ENCODE measurements around the gene MLLT3. TPM values are rescaled to one million over a fixed set of nuclear protein-coding genes. Genes with fewer than 3 reads are reported as not detected.

Gene MLLT3
- total RNA-seq, 1 experiment from 2014 or later, result 7.0 TPM

- DNase-seq (ENCODE audit: low spot score), result no peak
- no peak for ATAC-seq
- Mint-ChIP-seq H3K27ac (no peak overlapping the region), H3K4me1 (peaks cover 12% of the 10 kb centered on the region), H3K27me3 (ENCODE audit: low read depth) (no peaks in the 10 kb centered on the region), H3K36me3 (no peaks in the 10 kb centered on the region), H3K4me3 (no peak overlapping the region), H3K9me3 (no peaks in the 10 kb centered on the region)
- ChIA-PET CTCF (no interaction called here), POLR2A (interaction anchor here (0.7 kb wide), 1 partner anchor 468 kb away, joined by 3 read pairs; no protein-coding TSS in a partner anchor)
- TF ChIP-seq FOXP1 (CRISPR knock-in tag; IDR thresholded peaks at IDR 0.05; ENCODE audit: borderline replicate concordance) (no peak), E2F5 (CRISPR knock-in tag; IDR thresholded peaks at IDR 0.05) (no peak), ESRRA (CRISPR knock-in tag; IDR thresholded peaks at IDR 0.05; ENCODE audit: borderline replicate concordance) (no peak), NR1H2 (CRISPR knock-in tag; IDR thresholded peaks at IDR 0.05) (no peak), TEAD4 (CRISPR knock-in tag; IDR thresholded peaks at IDR 0.05) (no peak), ETV6 (CRISPR knock-in tag; IDR thresholded peaks at IDR 0.05) (no peak), ZNF423 (CRISPR knock-in tag; IDR thresholded peaks at IDR 0.05) (no peak), PRDM15 (CRISPR knock-in tag; IDR thresholded peaks at IDR 0.05) (no peak), USF2 (CRISPR knock-in tag; IDR thresholded peaks at IDR 0.05) (no peak), SMAD3 (CRISPR knock-in tag; IDR thresholded peaks at IDR 0.05; ENCODE audit: borderline replicate concordance) (no peak), CBFB (CRISPR knock-in tag; IDR thresholded peaks at IDR 0.05; ENCODE audit: low read depth) (no peak), JUN (CRISPR knock-in tag; IDR thresholded peaks at IDR 0.05) (no peak), ATF1 (CRISPR knock-in tag; IDR thresholded peaks at IDR 0.05) (no peak), ZNF532 (CRISPR knock-in tag; IDR thresholded peaks at IDR 0.05; ENCODE audit: borderline replicate concordance) (no peak), ZSCAN18 (CRISPR knock-in tag; IDR thresholded peaks at IDR 0.05) (no peak), ZNF121 (CRISPR knock-in tag; IDR thresholded peaks at IDR 0.05) (no peak), NR3C1 (CRISPR knock-in tag; conservative IDR thresholded peaks at IDR 0.05; ENCODE audit: low read depth) (no peak), ZNF425 (CRISPR knock-in tag; conservative IDR thresholded peaks at IDR 0.05) (no peak), SP1 (CRISPR knock-in tag; conservative IDR thresholded peaks at IDR 0.05) (no peak)
Measured at GRCh38 chr9:20436476-20437195, 185.7 kb downstream of the MLLT3 start.
